HEK293T (cell line): ENCODE data around the gene PIM1.

Experiments used
- CTCF ChIA-PET: fragments of 350-600 bp; formaldehyde crosslinking; extraction: SDS; loops from one replicate; lab custom pipeline; 2021; ENCODE audit warnings: antibody characterized with exemption, inconsistent platforms; lab: Yijun Ruan, JAX
- POLR2A ChIA-PET: fragments of 350-600 bp; formaldehyde crosslinking; extraction: SDS; loops from one replicate; lab custom pipeline; 2020; ENCODE audit warnings: antibody characterized with exemption, inconsistent platforms; lab: Yijun Ruan, JAX
- DNase-seq: peaks from one replicate; pipeline ENCODE4 v3.0.0; 2012; ENCODE audit warnings: mixed read lengths; ENCODE audit errors: extremely low spot score
- ARNT ChIP-seq: fragments of 450-650 bp; IDR thresholded peaks from 2 replicates; pipeline ENCODE4 v1.6.1; 2017; ENCODE audit warnings: mild to moderate bottlenecking
- BHLHE40 ChIP-seq: fragments of 450-650 bp; IDR thresholded peaks from 2 replicates; pipeline ENCODE4 v1.6.1; 2016; ENCODE audit warnings: mild to moderate bottlenecking, moderate library complexity, borderline replicate concordance
- CTBP1 ChIP-seq: fragments of 450-650 bp; IDR thresholded peaks from 2 replicates; pipeline ENCODE4 v1.6.1; 2016; ENCODE audit warnings: borderline replicate concordance
- ELF4 ChIP-seq: fragments of 450-650 bp; IDR thresholded peaks from 2 replicates; pipeline ENCODE4 v1.6.1; 2017; ENCODE audit warnings: antibody characterized with exemption
- FOXA1 ChIP-seq: fragments of 450-650 bp; IDR thresholded peaks from 2 replicates; pipeline ENCODE4 v1.6.1; 2016; ENCODE audit warnings: mild to moderate bottlenecking
- FOXK2 ChIP-seq: fragments of 450-650 bp; IDR thresholded peaks from 2 replicates; pipeline ENCODE4 v1.6.1; 2016; ENCODE audit warnings: mild to moderate bottlenecking
- FOXM1 ChIP-seq: fragments of 450-650 bp; IDR thresholded peaks from 2 replicates; pipeline ENCODE4 v1.6.1; 2017; ENCODE audit warnings: mild to moderate bottlenecking, borderline replicate concordance
- HDGF ChIP-seq: fragments of 450-650 bp; IDR thresholded peaks from 2 replicates; pipeline ENCODE4 v1.6.1; 2017; ENCODE audit warnings: antibody characterized with exemption, borderline replicate concordance
- L3MBTL2 ChIP-seq: fragments of 450-650 bp; conservative IDR thresholded peaks from 2 replicates; pipeline ENCODE4 v1.6.1; 2016; ENCODE audit warnings: mild to moderate bottlenecking
- LEF1 ChIP-seq: fragments of 450-650 bp; IDR thresholded peaks from 2 replicates; pipeline ENCODE4 v1.6.1; 2017; ENCODE audit warnings: mild to moderate bottlenecking, borderline replicate concordance
- NFRKB ChIP-seq: fragments of 450-650 bp; IDR thresholded peaks from 2 replicates; pipeline ENCODE4 v1.6.1; 2016; ENCODE audit warnings: mild to moderate bottlenecking, moderate library complexity
- SP1 ChIP-seq: fragments of 450-650 bp; IDR thresholded peaks from 2 replicates; pipeline ENCODE4 v1.6.1; 2017
- SUZ12 ChIP-seq: fragments of 450-650 bp; IDR thresholded peaks from 2 replicates; pipeline ENCODE4 v1.6.1; 2016; ENCODE audit warnings: mild to moderate bottlenecking
- TARDBP ChIP-seq: fragments of 450-650 bp; IDR thresholded peaks from 2 replicates; pipeline ENCODE4 v1.6.1; 2016
- ZNF384 ChIP-seq: fragments of 450-650 bp; IDR thresholded peaks from 2 replicates; pipeline ENCODE4 v1.6.1; 2016
- TF ChIP-seq, protein P1 (sequence below): fragments of 450-650 bp; IDR thresholded peaks from 2 replicates; pipeline ENCODE4 v1.6.1; 2016

Gene PIM1

DNA sequence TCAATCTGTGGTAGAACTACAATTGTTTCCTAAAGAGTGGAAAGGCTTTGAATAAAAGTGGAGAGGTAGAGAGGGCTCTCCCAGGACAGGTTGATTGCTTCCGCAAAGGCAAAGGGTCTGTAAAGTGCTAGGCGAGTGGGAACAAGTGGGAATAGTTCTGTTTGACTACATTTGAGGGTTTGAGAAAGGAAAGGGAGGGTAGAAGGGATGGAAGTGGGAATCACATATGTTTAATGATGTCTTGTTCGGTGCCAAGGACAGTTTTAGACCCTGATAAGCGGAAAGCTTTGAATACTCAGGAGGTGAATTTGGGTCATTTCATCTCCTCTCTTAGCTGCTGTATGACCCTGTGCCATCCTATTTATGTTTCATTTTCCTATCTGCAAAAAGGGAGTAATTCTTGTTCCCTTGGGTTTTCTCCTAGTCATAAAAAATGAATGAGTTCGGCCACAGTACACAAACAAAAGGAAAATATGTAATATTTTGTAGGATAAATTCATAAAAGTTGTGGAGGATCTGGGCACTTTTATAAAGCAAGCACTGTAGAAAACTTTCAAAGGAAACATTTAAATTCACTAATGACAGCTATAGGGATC, 1.7 kb upstream of the PIM1 start:
- no peak for DNase-seq
- ChIA-PET CTCF (no interaction called here), POLR2A (interaction anchor here (0.9 to 4.4 kb wide), 9 partner anchors 9 to 117 kb away, joined by 3 to 54 read pairs (median 5); no protein-coding TSS in a partner anchor)
- TF ChIP-seq SUZ12 (no peak), BHLHE40 (no peak), L3MBTL2 (no peak), TARDBP (no peak), LEF1 (no peak), FOXA1 (no peak), FOXM1 (no peak), SP1 (no peak), ELF4 (no peak), ZNF384 (no peak), NFRKB (no peak), FOXK2 (no peak), HDGF (no peak), CTBP1 (no peak), ARNT (no peak)
- TF ChIP-seq, protein P1, sequence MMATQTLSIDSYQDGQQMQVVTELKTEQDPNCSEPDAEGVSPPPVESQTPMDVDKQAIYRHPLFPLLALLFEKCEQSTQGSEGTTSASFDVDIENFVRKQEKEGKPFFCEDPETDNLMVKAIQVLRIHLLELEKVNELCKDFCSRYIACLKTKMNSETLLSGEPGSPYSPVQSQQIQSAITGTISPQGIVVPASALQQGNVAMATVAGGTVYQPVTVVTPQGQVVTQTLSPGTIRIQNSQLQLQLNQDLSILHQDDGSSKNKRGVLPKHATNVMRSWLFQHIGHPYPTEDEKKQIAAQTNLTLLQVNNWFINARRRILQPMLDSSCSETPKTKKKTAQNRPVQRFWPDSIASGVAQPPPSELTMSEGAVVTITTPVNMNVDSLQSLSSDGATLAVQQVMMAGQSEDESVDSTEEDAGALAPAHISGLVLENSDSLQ = no peak

DNA sequence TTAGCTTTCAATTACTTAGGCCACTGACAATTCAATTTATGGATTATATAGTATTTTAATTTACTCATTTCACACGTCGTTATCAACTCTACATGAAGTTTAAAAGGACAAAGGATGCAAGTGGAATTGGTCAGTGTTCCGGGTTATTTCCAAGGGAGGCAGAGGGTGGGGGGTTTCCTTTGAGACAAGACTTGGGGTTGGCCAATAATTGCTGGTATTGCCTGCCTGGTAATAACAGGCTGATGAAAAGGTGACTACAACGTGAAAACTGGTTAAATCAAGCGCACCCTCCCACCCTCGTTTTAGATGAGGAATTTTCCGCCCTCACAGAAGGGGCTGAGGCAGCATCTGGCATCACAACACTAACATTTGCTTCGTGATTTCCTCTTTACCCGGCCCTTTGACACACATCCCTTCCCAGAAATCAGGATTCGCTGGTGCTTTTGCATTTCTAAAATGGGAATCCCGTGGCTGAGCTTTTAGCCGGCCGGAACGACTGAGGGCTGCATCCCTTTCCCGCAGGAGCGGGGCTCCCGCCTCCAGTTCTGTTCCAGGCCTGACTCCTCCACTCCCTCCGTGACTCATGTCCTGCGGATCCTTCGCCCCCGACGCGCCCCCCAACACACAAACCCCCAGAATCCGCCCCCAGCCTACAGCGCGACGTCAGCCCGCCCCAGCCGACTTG, 999 bp upstream of the PIM1 start:
- ChIA-PET POLR2A (interaction anchor here (0.9 to 4.4 kb wide), 12 partner anchors 10 to 140 kb away, joined by 3 to 54 read pairs (median 4); partner anchors contain the start of genes TBC1D22B and TMEM217), CTCF (interaction anchor here (1.9 kb wide), 1 partner anchor 41 kb away, joined by 5 read pairs; no protein-coding TSS in a partner anchor)
- TF ChIP-seq ELF4 = no peak
- DNase-seq = peak; percentile 34

DNA sequence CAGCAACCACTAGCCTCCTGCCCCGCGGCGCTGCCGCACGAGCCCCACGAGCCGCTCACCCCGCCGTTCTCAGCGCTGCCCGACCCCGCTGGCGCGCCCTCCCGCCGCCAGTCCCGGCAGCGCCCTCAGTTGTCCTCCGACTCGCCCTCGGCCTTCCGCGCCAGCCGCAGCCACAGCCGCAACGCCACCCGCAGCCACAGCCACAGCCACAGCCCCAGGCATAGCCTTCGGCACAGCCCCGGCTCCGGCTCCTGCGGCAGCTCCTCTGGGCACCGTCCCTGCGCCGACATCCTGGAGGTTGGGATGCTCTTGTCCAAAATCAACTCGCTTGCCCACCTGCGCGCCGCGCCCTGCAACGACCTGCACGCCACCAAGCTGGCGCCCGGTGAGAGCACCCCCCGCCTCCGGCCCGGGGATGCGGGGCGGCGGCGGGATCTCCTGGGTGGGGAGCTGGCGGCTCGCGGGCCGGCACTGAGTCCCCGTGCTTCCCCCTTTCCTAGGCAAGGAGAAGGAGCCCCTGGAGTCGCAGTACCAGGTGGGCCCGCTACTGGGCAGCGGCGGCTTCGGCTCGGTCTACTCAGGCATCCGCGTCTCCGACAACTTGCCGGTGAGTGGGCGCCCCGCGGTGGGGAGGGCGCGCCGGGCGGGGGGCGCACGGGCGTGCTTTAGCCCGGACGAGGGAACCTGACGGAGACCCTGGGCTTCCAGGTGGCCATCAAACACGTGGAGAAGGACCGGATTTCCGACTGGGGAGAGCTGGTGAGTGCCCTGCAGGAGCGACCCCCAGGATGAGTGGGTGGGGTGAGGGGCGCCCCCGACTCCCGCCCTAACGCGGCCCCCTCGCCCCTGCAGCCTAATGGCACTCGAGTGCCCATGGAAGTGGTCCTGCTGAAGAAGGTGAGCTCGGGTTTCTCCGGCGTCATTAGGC, 585 bp downstream of the PIM1 start:
- CTCF ChIA-PET = interaction anchor here (0.7 to 2.9 kb wide), 15 partner anchors 34 to 153 kb away, joined by 3 to 25 read pairs (median 5); no protein-coding TSS in a partner anchor
- peak; percentile 53 for DNase-seq
- POLR2A ChIA-PET = interaction anchor here (0.6 to 4.4 kb wide), 27 partner anchors 10 to 184 kb away, joined by 3 to 54 read pairs (median 4); partner anchors contain the start of gene MTCH1
- no peak for TF ChIP-seq FOXA1
- 0 out of 2 replicates have a peak, but pooled peaks have one; percentile 56 for TF ChIP-seq LEF1

DNA sequence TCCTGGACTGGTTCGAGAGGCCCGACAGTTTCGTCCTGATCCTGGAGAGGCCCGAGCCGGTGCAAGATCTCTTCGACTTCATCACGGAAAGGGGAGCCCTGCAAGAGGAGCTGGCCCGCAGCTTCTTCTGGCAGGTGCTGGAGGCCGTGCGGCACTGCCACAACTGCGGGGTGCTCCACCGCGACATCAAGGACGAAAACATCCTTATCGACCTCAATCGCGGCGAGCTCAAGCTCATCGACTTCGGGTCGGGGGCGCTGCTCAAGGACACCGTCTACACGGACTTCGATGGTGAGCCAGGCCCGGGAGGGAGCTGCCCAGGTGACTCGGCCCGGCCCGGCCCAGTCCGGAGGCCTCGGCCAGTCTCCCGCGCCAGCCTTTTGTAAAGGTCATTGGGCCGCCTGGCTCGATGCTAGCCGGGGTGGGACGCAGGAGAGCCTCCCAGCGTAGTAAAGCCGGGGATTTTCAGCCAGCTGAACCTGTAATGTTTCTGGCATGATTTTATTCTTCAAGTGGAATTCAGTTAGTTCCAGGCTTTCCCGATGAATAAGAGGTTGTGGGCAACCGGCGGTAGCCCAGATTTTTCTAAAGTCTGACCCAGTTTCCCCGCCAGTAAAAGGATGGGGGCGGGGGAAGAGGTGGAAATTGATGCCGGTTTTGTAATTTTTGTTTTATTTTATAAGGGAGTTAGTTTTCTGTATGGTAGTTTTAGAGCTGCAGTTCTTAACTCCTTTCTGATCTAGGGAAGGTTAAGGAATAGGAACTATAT, 1.4 kb downstream of the PIM1 start:
- no peak; the same call in 1 of the 2 replicates for TF ChIP-seq L3MBTL2
- no peak for DNase-seq
- CTCF ChIA-PET = interaction anchor here (0.7 to 2.9 kb wide), 19 partner anchors 35 to 153 kb away, joined by 3 to 25 read pairs (median 5); no protein-coding TSS in a partner anchor
- POLR2A ChIA-PET = interaction anchor here (0.7 to 4.4 kb wide), 25 partner anchors 10 to 185 kb away, joined by 3 to 54 read pairs (median 4); partner anchors contain the start of gene MTCH1

DNA sequence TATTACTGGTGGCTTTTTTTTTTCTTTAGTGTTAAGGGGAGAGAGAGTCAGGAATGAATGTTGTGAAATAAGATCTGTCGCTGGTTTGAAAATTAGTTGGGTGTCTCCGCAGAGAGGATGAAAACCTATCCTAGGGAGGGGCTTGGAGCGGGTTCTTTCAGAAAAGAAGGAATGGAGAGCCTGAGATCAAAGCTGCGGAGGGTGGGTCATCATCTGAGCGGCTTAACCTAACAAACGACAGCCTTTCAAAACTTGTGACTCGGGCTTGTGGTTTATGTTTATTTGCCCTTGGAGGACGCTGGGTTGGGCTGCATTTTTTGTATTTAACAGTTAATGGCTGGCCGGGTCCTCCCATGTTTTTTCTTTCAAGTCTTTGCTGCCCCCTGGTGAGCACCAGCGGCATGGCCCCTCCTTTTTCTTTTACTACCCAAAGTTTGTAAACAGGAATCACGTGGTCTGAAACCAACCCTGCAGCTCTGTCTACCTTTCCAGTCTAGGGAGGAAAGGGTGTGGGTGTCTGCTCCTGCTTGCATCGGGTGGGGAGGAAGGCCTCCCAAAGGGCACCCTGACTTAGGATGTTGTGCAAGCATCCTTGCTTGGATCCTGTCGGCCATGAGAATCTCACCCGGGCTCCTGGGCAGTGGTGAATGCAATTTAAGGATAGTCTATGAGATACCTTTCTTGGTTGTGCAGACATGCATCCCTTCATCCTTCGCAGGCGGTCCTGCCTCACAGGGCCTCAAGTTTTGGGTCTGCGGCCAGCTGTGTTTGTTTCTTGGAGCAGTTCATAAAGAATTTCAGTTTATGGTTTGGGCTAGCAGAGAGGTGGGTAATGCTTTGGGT, 2.2 kb downstream of the PIM1 start:
- peak; percentile 63 for DNase-seq
- POLR2A ChIA-PET = interaction anchor here (0.7 to 4.4 kb wide), 17 partner anchors 11 to 186 kb away, joined by 3 to 54 read pairs (median 7); partner anchors contain the start of gene MTCH1
- no peak for TF ChIP-seq NFRKB
- TF ChIP-seq ARNT = no peak
- TF ChIP-seq CTBP1 = 0 out of 2 replicates have a peak, but pooled peaks have one; percentile 5
- no peak for TF ChIP-seq SUZ12
- peak; percentile 59 for TF ChIP-seq ZNF384
- peak; percentile 76; the same call in 1 of the 2 replicates for TF ChIP-seq FOXM1
- peak; percentile 86; the same call in 1 of the 2 replicates for TF ChIP-seq LEF1
- TF ChIP-seq BHLHE40 = no peak
- CTCF ChIA-PET = interaction anchor here (0.8 to 2.9 kb wide), 17 partner anchors 17 to 154 kb away, joined by 3 to 25 read pairs (median 5); no protein-coding TSS in a partner anchor
